HG02981 (cell line): ENCODE measurements around the gene SEC22B.
"Not testable (repeated sequence)": the region's sequence is repeated elsewhere in the genome, so short reads cannot be mapped to it uniquely, and the experiment has no call there.

ENCODE experiments used
- ATAC-seq: cut with Tn5 transposase; IDR thresholded peaks from one replicate; pipeline ENCODE4 v1.9.1; 2021; ENCODE audit warnings: mild to moderate bottlenecking, moderate library complexity; ENCODE audit not compliant: unreplicated experiment

Gene SEC22B

DNA sequence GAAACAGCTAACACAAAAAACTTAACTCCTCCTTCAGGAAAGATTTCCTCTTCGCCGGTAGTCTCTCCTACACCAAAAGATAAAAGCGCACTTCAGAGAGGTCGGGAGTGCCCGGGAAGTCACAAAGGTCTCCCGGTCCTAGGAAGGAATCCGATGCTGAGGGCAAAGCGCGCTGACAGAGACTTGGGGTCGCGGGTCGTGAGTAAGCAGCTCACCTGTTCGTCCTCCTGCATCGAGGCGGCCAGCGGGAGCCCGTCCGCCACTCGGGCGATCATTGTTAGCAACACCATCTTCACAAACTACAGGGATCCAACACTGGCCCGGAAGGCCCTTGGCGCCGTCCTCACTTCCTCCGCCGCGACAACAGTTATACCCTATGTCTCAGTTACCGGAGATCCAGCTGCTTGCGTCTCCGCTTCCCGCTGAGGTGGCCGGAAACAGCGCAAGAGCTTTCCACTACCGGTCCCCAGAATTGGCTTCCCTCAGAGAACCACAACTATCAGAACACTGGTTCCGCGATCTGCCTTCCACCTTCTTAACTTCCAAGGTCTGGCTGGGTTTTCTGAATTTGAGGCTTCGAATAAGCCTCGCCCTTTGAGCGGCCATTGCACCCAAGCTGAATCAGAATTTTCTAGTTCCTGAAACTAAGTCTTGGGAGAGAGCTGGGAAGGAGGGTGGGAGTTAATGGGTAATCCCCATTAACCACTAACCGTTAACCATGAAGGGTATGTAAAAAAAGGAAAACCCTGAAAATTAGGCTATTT, at the start of gene SEC22B:
TSS of gene SEC22B (minus strand) at position 429 of the 764 bp plus-strand sequence. CDS start at position 290, 139 bp downstream.
- ATAC-seq = peak; percentile 98

DNA sequence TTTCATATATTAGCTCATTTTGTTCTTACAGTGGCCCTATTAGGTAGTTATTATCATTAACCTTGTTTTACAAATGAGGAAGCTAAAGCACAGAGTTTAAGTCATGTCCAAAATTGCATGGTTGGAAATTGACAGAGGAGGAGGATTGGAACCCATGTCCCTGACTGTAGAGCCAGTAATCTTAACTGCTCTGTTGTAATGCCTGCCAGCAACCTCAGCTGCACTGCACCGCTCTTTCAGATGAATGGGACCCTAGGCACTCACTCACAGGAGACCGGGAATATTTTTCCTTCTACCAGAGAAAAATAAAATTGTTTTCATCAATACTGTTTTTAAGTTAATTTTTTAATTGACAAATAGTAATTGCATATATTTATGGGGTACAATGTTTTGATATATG, 41.6 kb upstream of the SEC22B start:
- ATAC-seq = not testable (repeated sequence)

DNA sequence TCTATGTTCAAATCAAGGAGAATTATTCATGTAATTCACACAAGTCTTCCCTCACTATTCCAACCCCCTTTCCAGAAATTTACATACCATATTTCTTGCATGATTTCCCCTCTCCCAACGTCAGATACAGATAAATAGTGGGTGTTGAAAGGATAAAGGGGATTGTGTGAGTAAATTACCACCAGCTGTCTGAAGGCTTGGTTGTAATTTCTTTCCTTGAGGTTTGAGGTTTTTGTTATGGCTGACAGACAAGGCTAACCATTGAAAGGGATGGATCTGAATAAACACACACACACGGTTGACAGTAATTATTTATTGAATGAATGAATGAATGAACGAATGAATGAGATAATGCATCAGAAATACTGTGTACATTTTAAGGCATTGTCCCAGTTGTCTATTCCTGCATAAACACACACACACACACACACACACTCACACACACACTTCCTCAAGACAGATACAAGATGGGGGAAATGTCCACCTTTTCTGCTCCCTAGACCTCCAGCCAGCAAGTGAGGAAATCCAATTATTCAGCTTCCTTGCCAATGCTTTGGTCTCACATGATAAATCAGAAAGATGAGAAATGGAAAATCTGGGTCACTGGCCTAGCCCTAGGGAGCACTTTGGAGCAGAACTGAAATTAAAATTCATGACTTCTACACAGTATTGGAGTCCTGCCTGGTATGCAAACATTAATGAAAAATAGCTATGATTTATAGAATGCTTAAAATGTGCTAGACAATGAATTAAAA, 41.0 kb upstream of the SEC22B start:
- ATAC-seq = not testable (repeated sequence)

DNA sequence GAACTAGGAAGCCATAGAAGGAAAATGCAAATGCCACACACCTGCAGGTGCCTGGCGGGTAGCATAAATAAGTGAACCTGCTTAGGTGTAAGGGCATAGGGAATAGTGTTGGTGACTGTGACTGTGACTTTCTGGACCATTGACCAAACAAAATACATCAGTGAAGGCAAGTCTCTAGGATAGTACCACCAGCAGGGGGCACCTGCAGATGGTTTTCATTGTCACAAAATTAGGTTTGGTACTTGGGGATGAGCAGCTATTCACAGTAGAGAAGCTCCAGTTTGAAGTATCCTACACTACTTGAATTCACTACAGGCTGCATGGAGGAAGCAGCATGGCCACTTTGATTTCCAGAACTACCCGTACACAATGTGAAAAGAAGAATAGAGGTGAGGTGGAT, 37.3 kb upstream of the SEC22B start:
- not testable (repeated sequence) for ATAC-seq

DNA sequence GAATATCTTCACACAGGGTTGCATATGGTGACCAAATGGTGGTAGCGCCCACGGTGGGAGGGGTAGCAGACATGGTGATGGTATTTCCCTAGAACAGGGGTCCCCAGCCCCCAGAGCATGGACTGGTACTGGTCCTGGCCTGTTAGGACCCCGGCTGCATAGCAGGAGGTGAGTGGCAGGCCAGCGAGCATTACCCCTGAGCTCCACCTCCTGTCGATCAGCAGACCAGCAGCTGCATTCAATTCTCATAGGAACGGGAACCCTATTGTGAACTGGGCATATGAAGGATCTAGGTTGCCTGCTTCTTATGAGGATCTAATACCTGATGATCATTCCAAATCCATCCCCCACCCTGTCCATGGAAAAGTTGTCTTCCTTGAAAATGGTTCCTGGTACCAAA, 34.4 kb upstream of the SEC22B start:
- ATAC-seq = not testable (repeated sequence)

DNA sequence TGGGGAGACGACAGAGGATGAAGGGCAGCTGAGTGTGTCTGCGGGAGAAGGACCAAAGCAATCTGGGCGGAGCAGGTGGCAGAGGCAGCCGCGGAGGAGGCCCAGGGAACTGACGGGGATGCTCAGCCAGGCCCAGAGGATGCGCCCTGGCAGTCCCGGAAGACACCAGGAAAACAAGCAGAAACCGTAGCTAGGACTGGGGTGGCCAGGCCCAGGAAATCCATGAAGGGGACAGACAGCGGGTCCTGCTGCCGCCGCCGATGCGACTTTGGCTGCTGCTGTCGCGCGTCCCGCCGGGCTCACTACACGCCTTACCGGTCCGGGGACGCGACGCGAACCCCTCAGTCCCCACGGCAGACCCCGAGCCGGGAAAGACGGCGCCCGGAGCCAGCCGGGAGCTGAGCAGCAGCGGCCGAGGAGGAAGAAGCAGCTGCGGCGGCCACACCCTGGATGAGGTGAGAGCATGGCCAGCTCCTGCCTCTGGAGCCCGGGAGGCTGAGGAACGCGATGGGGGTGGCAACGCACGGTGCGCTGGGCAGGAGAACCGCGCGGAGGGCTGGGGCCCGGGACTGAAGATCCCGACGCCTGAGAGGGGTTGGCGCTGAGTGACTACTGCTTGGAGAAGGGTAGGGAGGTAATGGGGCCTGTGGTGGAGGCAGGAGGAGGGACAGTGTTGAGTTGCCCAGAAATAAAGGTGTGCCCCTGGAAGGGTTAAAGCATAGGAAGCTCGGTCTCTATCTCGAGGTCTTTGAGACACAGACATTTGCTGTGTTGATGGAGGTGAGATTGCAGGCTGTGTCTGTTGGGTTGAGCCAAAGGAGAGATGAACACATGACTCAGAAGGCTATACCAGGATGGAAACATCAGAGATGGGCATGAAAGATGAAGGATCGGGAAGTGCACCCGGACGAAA, 20.8 kb upstream of the SEC22B start:
- not testable (repeated sequence) for ATAC-seq

DNA sequence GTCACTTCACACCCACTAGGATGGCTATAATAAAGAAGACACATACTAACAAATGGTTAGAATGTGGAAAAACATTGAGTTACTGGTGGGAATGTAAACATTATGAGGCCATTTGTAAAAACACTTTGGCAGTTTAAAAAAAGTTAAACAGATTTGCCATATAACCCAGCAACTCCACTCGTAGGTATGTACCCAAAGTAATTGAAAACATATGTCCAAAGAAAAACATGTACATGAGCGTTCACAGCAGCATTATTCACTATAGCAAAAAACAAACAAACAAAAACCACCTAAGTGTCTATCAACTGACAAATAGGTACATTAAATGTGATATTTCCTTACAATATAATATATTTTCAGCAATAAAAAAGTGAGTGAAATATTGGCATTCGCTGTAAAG, 12.3 kb upstream of the SEC22B start:
- not testable (repeated sequence) for ATAC-seq

DNA sequence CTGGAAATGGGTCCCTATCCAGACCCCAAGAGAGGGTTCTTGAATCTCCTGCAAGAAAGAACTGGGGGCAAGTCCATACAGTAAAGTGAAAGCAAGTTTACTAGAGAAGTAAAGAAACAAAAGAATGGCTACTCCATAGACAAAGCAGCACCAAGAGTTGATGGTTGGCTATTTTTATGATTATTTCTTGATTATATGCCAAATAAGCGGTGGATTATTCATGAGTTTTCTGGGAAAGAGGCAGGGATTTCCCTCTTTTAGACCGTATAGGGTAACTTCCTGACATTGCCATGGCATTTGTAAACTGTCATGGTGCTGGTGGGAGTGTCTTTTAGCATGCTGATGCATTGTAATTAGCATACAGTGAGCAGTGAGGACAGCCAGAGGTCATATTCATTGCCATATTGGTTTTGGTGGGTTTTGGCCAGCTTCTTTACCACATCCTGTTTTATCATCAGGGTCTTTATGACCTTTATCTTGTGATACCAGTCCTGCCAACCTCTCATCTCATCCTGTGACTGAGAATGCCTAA, 5.9 kb upstream of the SEC22B start:
- not testable (repeated sequence) for ATAC-seq

DNA sequence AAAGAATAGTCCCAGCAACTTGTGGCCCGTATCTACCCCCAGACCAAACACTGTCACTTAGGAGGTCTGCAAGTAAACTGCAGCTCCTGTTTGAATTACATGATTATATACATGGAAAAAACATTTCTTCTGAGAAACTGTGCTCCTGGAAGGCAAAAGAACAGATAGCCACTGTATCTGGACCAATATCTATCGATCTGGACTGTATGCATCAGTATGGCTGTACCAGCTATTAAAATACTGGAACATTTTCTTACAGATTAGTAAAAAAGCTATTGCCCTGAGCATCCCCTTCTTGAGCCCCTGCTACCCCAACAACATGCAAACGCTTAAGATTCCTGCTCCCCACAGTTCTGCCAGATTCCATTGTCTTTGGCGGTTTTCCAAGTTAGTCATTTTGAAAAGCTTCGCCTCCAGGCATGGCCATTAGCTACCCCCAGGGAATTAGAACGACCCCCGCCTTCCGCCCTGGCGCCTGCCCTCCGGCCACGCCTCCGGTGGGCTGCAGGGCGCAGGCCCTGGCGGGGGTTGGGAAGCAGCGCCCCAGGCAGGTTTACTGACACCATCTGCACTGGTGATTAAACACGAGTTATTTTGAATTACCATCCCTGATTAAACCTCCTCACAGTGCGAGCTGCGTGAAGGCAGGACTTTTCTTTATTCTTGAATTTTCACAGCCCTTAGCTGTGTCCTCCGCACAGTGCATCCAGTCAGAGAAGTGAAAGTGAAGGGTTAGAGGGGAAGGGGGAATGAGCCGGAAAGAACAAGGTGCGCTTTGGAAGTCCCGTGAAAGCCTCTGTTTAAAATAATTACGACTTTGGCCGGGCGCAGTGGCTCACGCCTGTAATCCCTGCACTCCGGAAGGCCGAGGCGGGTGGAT, 3.7 kb upstream of the SEC22B start:
- ATAC-seq = not testable (repeated sequence)

DNA sequence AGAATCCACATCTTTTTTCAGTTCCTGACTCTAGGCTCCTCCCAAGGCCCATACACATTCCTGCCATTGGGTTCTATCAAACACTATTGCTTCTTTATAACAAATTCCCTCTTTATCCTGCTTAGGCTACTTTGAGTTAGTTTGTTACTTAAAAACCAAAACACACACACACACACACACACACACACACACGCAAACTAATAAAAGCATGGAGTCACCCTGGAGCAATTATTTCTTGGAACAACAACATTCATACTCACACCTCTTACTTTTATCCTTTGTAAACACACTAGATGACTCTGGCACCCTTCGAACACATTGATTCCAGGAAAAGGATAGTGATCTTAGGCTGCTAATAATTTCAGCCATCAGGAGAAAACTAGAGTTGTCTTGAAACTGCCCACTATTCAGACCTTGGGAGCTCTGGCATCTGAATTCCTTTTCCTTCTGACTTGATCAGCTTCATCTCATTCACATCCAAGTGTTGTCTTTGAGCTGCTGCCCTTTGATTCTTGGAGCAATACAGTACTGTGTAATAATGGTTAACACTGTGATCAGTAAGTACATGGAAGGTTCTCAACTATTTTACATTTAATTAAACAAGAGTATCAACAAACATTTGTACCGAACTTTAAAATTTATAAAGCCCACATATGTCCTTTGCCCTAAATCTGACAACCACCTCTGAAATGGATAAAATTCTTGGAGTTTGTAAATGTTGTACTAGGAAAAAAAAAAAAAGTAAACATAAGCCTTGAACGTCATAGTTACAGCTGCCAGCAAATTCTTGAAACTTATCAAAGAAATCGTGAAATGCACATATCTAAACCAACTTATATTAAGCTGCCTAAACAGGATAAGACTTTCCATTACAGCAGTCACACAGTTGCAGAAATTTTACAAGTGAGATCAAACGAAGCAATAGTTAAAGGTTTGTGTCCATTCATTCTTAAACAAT, 2.8 kb upstream of the SEC22B start:
- ATAC-seq = no peak

DNA sequence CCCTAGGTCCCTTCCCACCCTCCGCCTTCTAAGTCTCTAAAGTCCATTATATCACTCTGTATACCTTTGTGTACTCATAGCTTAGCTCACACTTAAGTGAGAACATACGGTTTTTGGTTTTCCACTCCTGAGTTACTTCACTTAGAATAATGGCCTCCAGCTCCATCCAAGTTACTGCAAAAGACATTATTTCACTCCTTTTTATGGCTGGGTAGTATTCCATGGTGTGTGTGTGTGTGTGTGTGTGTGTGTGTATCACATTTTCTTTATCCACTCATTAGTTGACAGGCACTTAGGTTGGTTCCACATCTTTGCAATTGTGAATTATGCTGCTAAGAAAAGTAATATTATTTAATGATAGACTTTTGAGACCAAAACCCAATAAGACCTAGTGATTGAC, 1.7 kb upstream of the SEC22B start:
- not testable (repeated sequence) for ATAC-seq

DNA sequence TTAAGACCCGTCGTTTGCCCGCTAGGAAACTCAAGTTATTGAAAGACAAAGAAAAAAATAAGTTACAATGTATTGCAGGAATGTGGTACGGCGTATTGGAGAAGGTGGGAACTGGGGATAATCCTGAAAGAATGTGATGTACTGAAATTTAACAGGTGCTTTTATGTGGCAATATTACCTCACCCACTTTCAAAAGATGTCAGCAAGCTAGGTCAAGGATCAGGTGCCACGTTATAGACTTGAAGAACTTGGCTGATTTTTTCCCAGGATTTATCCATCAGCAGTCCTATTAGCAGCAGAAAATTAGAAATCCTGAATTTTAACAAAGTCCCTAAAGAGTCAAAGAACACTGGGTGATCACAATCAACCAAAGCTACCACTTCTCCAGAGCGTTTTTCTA, 632 bp downstream of the SEC22B start:
- ATAC-seq = not testable (repeated sequence)

DNA sequence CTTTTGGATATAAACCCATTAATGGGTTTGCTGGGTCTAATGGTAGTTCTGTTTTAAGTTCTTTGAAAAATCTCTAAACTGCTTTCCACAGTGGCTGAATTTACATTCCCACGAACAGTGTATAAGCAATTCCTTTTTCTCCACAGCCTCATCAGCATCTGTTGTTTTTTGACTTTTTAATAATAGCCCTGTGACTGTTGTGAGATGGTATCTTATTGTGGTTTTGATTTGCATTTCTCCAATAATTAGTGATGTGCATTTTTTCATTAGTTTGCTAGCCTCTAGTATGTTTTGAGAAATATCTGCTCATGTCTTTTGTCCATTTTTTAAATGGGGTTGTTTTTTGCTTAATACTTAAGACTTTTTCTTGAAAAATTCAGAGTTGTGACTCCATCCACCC, 11.6 kb downstream of the SEC22B start:
- ATAC-seq = not testable (repeated sequence)

DNA sequence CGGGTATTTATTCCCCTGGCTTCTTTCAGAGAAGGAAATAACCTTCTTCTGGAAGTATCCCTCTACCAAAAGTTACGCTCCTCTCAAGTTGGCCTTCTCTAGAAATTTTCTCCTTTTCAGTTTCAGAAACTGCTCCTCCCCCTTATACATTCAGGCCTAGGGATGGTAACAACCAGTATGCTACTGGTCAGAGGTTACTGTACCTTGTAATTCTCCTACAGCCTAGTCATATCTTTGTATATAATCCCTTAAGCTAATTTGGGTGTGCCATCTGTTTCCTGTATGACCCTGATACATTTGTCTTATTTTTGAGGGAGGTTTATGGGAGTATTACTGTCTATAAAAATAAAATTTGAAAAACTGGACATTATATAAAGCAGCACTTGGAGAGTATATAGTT, 14.3 kb downstream of the SEC22B start:
- not testable (repeated sequence) for ATAC-seq

DNA sequence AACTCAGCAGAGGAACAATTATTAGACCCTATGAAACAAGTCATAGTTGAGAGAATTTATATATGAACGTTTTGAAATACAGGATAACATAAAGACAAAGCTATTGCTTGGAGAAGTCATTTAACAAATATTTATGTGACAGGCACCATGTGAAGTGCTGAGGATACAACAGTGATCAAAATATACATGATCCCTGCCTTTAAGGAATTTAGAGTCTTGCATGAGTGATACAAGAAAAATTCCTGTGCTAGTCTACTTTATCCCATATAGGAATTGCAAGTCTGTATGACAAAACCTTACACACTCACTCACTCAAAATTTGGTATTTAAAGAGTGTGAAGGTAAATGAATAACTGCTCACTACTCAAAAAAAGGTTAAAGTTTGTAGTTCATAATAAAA, 17.8 kb downstream of the SEC22B start:
- ATAC-seq = not testable (repeated sequence)

DNA sequence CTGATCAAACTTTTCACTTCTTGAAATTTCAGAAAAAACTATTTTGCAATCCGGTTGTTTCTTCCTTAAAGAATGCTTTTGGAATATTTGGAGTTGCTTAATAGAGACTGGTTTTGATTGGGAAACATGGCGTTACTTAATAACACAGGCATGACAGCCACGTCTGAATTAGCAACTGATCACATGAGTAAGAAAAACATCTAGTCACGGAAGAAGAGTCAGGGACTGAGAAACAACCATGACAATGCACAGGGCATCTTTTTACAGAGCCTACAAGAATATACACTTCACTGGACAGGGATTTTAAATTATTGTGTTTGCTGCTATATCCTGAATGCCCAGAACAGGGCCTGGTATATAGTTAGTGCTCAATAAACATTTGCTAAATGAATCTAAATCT, 18.2 kb downstream of the SEC22B start:
- not testable (repeated sequence) for ATAC-seq

DNA sequence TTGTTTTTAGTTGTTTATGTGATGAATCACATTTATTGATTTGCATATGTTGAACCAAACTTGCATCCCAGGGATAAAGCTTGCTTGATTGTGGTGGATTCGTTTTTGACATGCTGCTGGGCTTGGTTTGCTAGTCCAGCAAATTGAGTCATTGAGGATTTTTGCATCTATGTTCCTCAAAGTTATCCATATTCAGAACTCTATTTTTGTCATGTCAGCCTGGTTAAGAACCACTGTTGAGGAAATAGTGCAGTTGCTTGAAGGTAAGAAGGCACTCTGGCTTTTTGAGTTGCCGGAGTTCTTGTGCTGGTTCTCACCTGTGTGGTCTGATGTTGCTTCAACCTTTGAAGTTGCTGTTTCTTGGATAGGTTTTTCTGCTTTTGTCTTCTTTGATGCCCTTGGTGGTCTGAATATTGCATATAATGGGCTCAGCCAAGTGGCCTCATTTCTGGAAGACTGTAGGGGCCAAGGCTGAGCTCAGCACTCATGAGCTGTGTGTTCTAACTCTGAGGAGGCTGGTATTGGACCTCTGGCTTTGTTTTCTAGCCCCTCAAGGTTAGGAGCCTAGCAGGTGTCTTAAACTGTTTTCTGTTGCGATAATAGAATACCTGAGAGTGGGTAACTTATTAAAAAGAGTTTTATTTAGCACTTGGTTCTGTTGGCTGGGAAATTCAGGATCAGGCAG, 26.0 kb downstream of the SEC22B start:
- not testable (repeated sequence) for ATAC-seq

DNA sequence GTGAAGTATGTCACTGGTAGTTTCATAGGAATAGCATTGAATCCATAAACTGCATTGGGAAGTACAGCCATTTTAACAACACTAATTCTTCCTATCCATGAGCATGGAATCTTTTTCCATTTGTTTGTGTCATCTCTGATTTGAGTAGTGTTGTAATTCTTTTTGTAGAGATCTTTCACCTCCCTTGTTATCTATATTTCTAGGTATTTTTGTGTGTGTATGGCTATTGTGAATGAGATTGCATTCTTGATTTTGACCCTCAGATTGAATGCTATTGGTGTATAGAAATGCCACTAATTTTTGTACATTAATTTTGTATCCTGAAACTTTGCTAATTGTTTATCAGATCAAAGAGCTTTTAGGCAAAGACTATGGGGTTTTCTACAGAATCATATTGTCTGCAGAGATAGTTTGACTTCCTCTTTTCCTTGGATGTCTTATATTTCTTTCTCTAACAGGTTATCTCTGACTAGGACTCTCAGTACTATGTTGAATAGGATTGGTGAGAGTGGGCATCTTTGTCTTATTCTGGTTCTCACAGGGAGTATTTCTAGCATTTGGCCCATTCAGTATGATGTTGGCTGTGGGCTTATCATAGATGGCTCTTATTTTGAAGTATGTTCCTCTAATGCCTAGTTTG, 26.8 kb downstream of the SEC22B start:
- ATAC-seq = not testable (repeated sequence)
